ENCODE data around the gene CAMK2G. TPM values are rescaled to one million over a fixed set of nuclear protein-coding genes. Genes with fewer than 3 reads are reported as not detected.

Gene CAMK2G
- total and polyA plus RNA-seq, 2 experiments from 2014 or later = 24.3 to 25.7 TPM

- Histone ChIP-seq H3K4me1 (ENCODE audit: insufficient read depth) (peaks cover 24% of the 10 kb centered on the region), H3K9me2 (ENCODE audit: insufficient read depth) (no peaks in the 10 kb centered on the region), H3K9ac (peak overlapping the region; percentile 91), H3F3A (ENCODE audit: insufficient read depth) (peaks cover 45% of the 10 kb centered on the region), H3K9me3 (ENCODE audit: low read depth) (no peaks in the 10 kb centered on the region), H3K27ac (no peak overlapping the region), H3K79me2 (ENCODE audit: insufficient read depth) (peaks cover 67% of the 10 kb centered on the region), H2AFZ (no peak overlapping the region), H3K4me2 (ENCODE audit: unreplicated experiment) (peak overlapping the region; percentile 95), H4K20me1 (ENCODE audit: insufficient read depth) (no peaks in the 10 kb centered on the region), H3K27me3 (replicated peaks; ENCODE audit: insufficient read depth) (no peaks in the 10 kb centered on the region), H3K4me3 (peak overlapping the region; percentile 76), H3K36me3 (ENCODE audit: low read depth) (peaks cover 42% of the 10 kb centered on the region)
- 11 to 14% methylated on average over 5 of the region's 5 CpGs for WGBS, 2 experiments (ENCODE audit: low coverage in 1 of 2, low lambda C conversion rate in 2 of 2, missing lambda C conversion rate in 2 of 2)
- in situ Hi-C loops (cut with MboI) = no loop called here
- TF ChIP-seq EZH2 (IDR thresholded peaks at IDR 0.05; ENCODE audit: insufficient read depth, poor library complexity, severe bottlenecking) = no peak
- TF ChIP-seq EZH2phosphoT487 (IDR thresholded peaks at IDR 0.05; ENCODE audit: insufficient read depth, low read depth) = no peak
- DNase-seq = peak; percentile 52
Measured at GRCh38 chr10:73774637-73775036, 99.7 kb downstream of the CAMK2G start.

- peak overlapping the region; percentile 92 for H3K27ac ChIP-seq
- no peak for TF ChIP-seq EZH2 (IDR thresholded peaks at IDR 0.05; ENCODE audit: insufficient read depth, poor library complexity, severe bottlenecking)
- no peak for TF ChIP-seq EZH2phosphoT487 (IDR thresholded peaks at IDR 0.05; ENCODE audit: insufficient read depth, low read depth)
Measured at GRCh38 chr10:73773152-73773879, 101.0 kb downstream of the CAMK2G start.

GRCh38 chr10:73772281-73773151 is 101.8 kb downstream of the CAMK2G start:
- peak overlapping the region; percentile 95 for H3K4me2 ChIP-seq (ENCODE audit: unreplicated experiment)
- peak overlapping the region; percentile 92 for H3K27ac ChIP-seq
- peak overlapping the region; percentile 91 for H3K9ac ChIP-seq
- H3K27me3 ChIP-seq (replicated peaks; ENCODE audit: insufficient read depth) = no peaks in the 10 kb centered on the region
- in situ Hi-C loops (cut with MboI) = no loop called here
- H3K4me3 ChIP-seq = peak overlapping the region; percentile 76
- WGBS, 2 experiments (ENCODE audit: low coverage in 1 of 2, low lambda C conversion rate in 2 of 2, missing lambda C conversion rate in 2 of 2) = 1% methylated on average over 83 to 85 of the region's 101 CpGs
- H2AFZ ChIP-seq = peak overlapping the region; percentile 63
- H3K36me3 ChIP-seq (ENCODE audit: low read depth) = peaks cover 49% of the 10 kb centered on the region
- H3K9me3 ChIP-seq (ENCODE audit: low read depth) = no peaks in the 10 kb centered on the region
- H3K4me1 ChIP-seq (ENCODE audit: insufficient read depth) = peaks cover 24% of the 10 kb centered on the region
- DNase-seq = peak; percentile 93
- H3F3A ChIP-seq (ENCODE audit: insufficient read depth) = peaks cover 59% of the 10 kb centered on the region
- TF ChIP-seq EZH2 (IDR thresholded peaks at IDR 0.05; ENCODE audit: insufficient read depth, poor library complexity, severe bottlenecking) (no peak), EZH2phosphoT487 (IDR thresholded peaks at IDR 0.05; ENCODE audit: insufficient read depth, low read depth) (no peak)
- no peaks in the 10 kb centered on the region for H3K9me2 ChIP-seq (ENCODE audit: insufficient read depth)
- H4K20me1 ChIP-seq (ENCODE audit: insufficient read depth) = no peaks in the 10 kb centered on the region
- H3K79me2 ChIP-seq (ENCODE audit: insufficient read depth) = peaks cover 54% of the 10 kb centered on the region

More at GRCh38 chr10:73773152-73773879, 101.0 kb downstream of the CAMK2G start:
- Histone ChIP-seq H3K79me2 (ENCODE audit: insufficient read depth) (peaks cover 61% of the 10 kb centered on the region), H3K9ac (peak overlapping the region; percentile 91), H4K20me1 (ENCODE audit: insufficient read depth) (no peaks in the 10 kb centered on the region), H3K4me1 (ENCODE audit: insufficient read depth) (peaks cover 24% of the 10 kb centered on the region), H3K4me2 (ENCODE audit: unreplicated experiment) (peak overlapping the region; percentile 95), H3F3A (ENCODE audit: insufficient read depth) (peaks cover 53% of the 10 kb centered on the region), H3K4me3 (peak overlapping the region; percentile 76), H3K9me3 (ENCODE audit: low read depth) (no peaks in the 10 kb centered on the region), H3K27me3 (replicated peaks; ENCODE audit: insufficient read depth) (no peaks in the 10 kb centered on the region), H3K36me3 (ENCODE audit: low read depth) (peaks cover 45% of the 10 kb centered on the region; the same call in 1 of the 2 replicates), H3K9me2 (ENCODE audit: insufficient read depth) (no peaks in the 10 kb centered on the region), H2AFZ (peak overlapping the region; percentile 63)
- WGBS, 2 experiments (ENCODE audit: low coverage in 1 of 2, low lambda C conversion rate in 2 of 2, missing lambda C conversion rate in 2 of 2) = 1 to 2% methylated on average over 26 to 28 of the region's 29 CpGs
- in situ Hi-C loops (cut with MboI) = no loop called here
- peak; percentile 60 for DNase-seq

GRCh38 chr10:73771722-73772280 is 102.6 kb downstream of the CAMK2G start:
- Histone ChIP-seq H3K9me3 (ENCODE audit: low read depth) (no peaks in the 10 kb centered on the region), H3K36me3 (ENCODE audit: low read depth) (peaks cover 49% of the 10 kb centered on the region), H4K20me1 (ENCODE audit: insufficient read depth) (no peaks in the 10 kb centered on the region), H3K9me2 (ENCODE audit: insufficient read depth) (no peaks in the 10 kb centered on the region), H3K4me2 (ENCODE audit: unreplicated experiment) (peak overlapping the region; percentile 95), H3K79me2 (ENCODE audit: insufficient read depth) (peaks cover 54% of the 10 kb centered on the region), H3K4me1 (ENCODE audit: insufficient read depth) (peaks cover 24% of the 10 kb centered on the region), H3K27me3 (replicated peaks; ENCODE audit: insufficient read depth) (no peaks in the 10 kb centered on the region), H3F3A (ENCODE audit: insufficient read depth) (peaks cover 52% of the 10 kb centered on the region), H3K4me3 (peak overlapping the region; percentile 76), H3K27ac (peak overlapping the region; percentile 92), H3K9ac (peak overlapping the region; percentile 91), H2AFZ (peak overlapping the region; percentile 63)
- DNase-seq = peak; percentile 62
- no peak for TF ChIP-seq EZH2 (IDR thresholded peaks at IDR 0.05; ENCODE audit: insufficient read depth, poor library complexity, severe bottlenecking)
- TF ChIP-seq EZH2phosphoT487 (IDR thresholded peaks at IDR 0.05; ENCODE audit: insufficient read depth, low read depth) = no peak
- in situ Hi-C loops (cut with MboI) = no loop called here
- WGBS, 2 experiments (ENCODE audit: low coverage in 1 of 2, low lambda C conversion rate in 2 of 2, missing lambda C conversion rate in 2 of 2) = 12 to 15% methylated on average over 17 of the region's 17 CpGs
